CD14-positive monocyte (primary cell): ENCODE measurements around the gene TRABD. TPM values are rescaled to one million over a fixed set of nuclear protein-coding genes. Genes with fewer than 3 reads are reported as not detected.
"Not testable (repeated sequence)": the region's sequence is repeated elsewhere in the genome, so short reads cannot be mapped to it uniquely, and the experiment has no call there.

Experiments used
- DNase-seq, 3 donors: peaks; one replicate each; pipeline ENCODE4 v3.0.0-alpha.2; 2011 to 2022
- H2AFZ ChIP-seq: 2 replicates; pipeline ENCODE4 v1.6.0; 2012; ENCODE audit warnings: mild to moderate bottlenecking, low read depth, low read length, inconsistent platforms; ENCODE audit not compliant: insufficient read depth, poor library complexity, severe bottlenecking
- H3K27ac ChIP-seq, 2 donors: 1 replicate in 1 of 2; 2 replicates in 1 of 2; pipeline ENCODE4 v1.5.1; 2012 to 2013; ENCODE audit warnings: low read length in 2 of 2, control low read depth in 1 of 2, inconsistent platforms in 1 of 2, low read depth in 1 of 2, mild to moderate bottlenecking in 1 of 2
- H3K27me3 ChIP-seq, 2 donors: one replicate each; pipeline versions ENCODE4 v1.6.0 to v1.6.1; 2011 to 2013; ENCODE audit warnings: low read length in 2 of 2; ENCODE audit not compliant: control insufficient read depth in 2 of 2, insufficient read depth in 2 of 2
- H3K36me3 ChIP-seq, 2 donors: replicated peaks in 1 of 2; 1 replicate in 1 of 2; 2 replicates in 1 of 2; pipeline versions ENCODE4 v1.5.1 to v1.6.1; 2012 to 2013; ENCODE audit warnings: low read length in 2 of 2, control low read depth in 1 of 2, inconsistent platforms in 1 of 2, mild to moderate bottlenecking in 1 of 2; ENCODE audit not compliant: insufficient read depth in 2 of 2, control insufficient read depth in 1 of 2
- H3K4me1 ChIP-seq, 2 donors: 1 replicate in 1 of 2; 2 replicates in 1 of 2; pipeline versions ENCODE4 v1.5.1 to v1.6.1; 2012 to 2013; ENCODE audit warnings: low read length in 2 of 2, control low read depth in 1 of 2, inconsistent platforms in 1 of 2, mild to moderate bottlenecking in 1 of 2, moderate library complexity in 1 of 2; ENCODE audit not compliant: insufficient read depth in 2 of 2, control insufficient read depth in 1 of 2
- H3K4me2 ChIP-seq: replicated peaks from 2 replicates; pipeline ENCODE3; 2012; ENCODE audit warnings: low read length, moderate library complexity, mild to moderate bottlenecking; ENCODE audit not compliant: poor library complexity, severe bottlenecking; ENCODE audit errors: extremely low read depth
- H3K4me3 ChIP-seq, 3 experiments: fragments of 200-600 bp in 1 of 3; sonication (generic) in 1 of 3; replicated peaks in 1 of 3; 1 replicate in 2 of 3; 2 replicates in 1 of 3; pipeline ENCODE4 v1.5.1; 2011 to 2013; ENCODE audit warnings: low read length in 3 of 3, mild to moderate bottlenecking in 3 of 3, control low read depth in 2 of 3, low read depth in 2 of 3, inconsistent platforms in 1 of 3, moderate library complexity in 1 of 3
- H3K79me2 ChIP-seq: 2 replicates; pipeline ENCODE4 v1.6.0; 2012; ENCODE audit warnings: mild to moderate bottlenecking, control low read depth, inconsistent platforms, low read length, moderate library complexity; ENCODE audit not compliant: insufficient read depth
- H3K9ac ChIP-seq: 2 replicates; pipeline ENCODE4 v1.6.0; 2017; ENCODE audit warnings: low read length, mild to moderate bottlenecking; ENCODE audit not compliant: insufficient read depth, poor library complexity, severe bottlenecking
- H3K9me3 ChIP-seq, 2 donors: replicated peaks in 1 of 2; 1 replicate in 1 of 2; 2 replicates in 1 of 2; pipeline versions ENCODE4 v1.5.1 to v1.6.1; 2012 to 2013; ENCODE audit warnings: low read length in 2 of 2, control low read depth in 1 of 2; ENCODE audit not compliant: control insufficient read depth in 1 of 2, insufficient read depth in 1 of 2
- H4K20me1 ChIP-seq: 2 replicates; pipeline ENCODE4 v1.6.0; 2012; ENCODE audit warnings: mild to moderate bottlenecking, low read length, control low read depth, moderate library complexity; ENCODE audit not compliant: insufficient read depth
- H3K27ac Mint-ChIP-seq, 7 donors: one replicate each; pipeline ENCODE4 v1.8.0; 2020; ENCODE audit warnings: mild to moderate bottlenecking in 7 of 7, mixed read lengths in 7 of 7, moderate library complexity in 6 of 7, inconsistent platforms in 2 of 7
- H3K27me3 Mint-ChIP-seq, 3 donors: one replicate each; pipeline ENCODE4 v1.8.0; 2021 to 2022; ENCODE audit warnings: low read depth in 3 of 3, mild to moderate bottlenecking in 3 of 3, mixed read lengths in 3 of 3, moderate library complexity in 3 of 3, inconsistent platforms in 1 of 3
- H3K36me3 Mint-ChIP-seq, 2 donors: one replicate each; pipeline ENCODE4 v1.8.0; 2020; ENCODE audit warnings: mixed read lengths in 2 of 2, inconsistent platforms in 1 of 2, mild to moderate bottlenecking in 1 of 2
- H3K4me1 Mint-ChIP-seq: one replicate; pipeline ENCODE4 v1.8.0; 2020; ENCODE audit warnings: mild to moderate bottlenecking, mixed read lengths
- H3K4me3 Mint-ChIP-seq, 2 donors: one replicate each; pipeline ENCODE4 v1.8.0; 2020; ENCODE audit warnings: mild to moderate bottlenecking in 2 of 2, mixed read lengths in 2 of 2, moderate library complexity in 1 of 2
- H3K9me3 Mint-ChIP-seq, 7 donors: one replicate each; pipeline ENCODE4 v1.8.0; 2020 to 2022; ENCODE audit warnings: mixed read lengths in 7 of 7, mild to moderate bottlenecking in 6 of 7, moderate library complexity in 6 of 7, inconsistent platforms in 2 of 7
- WGBS: methylation state at CpG from one replicate; pipeline ENCODE4 v1.1.5; 2013; ENCODE audit warnings: missing lambda C conversion rate; ENCODE audit not compliant: insufficient coverage; 5-methylcytosine and 5-hydroxymethylcytosine counted together
- intact Hi-C, 2 donors: fragments of 100-400 bp; cut with micrococcal nuclease; formaldehyde crosslinking; loops; one replicate each; pipeline versions ENCODE4 v1.15.0 to v1.15.1; 2023
- polyA plus RNA-seq, 3 donors: library from polyadenylated mRNA; depleted of rRNA in 1 of 3; unstranded in 2 of 3; stranded (reverse) in 1 of 3; fragments of 300-500 nt in 2 of 3; fragments of >200 nt in 1 of 3; fragmentation: Illumina TruSeq in 2 of 3; gene quantifications; 1 replicate in 2 of 3; 2 replicates in 1 of 3; pipeline ENCODE4 v1.2.3, GENCODE V29; 2012 to 2021
- TF ChIP-seq, protein P1 (sequence below): fragments of 200-600 bp; IDR thresholded peaks from one replicate; pipeline ENCODE4 v1.8.0; 2022; ENCODE audit warnings: antibody characterized with exemption, mild to moderate bottlenecking

Gene TRABD
- polyA plus RNA-seq, 3 donors = 34.5 to 240 (median 39.3) TPM

DNA sequence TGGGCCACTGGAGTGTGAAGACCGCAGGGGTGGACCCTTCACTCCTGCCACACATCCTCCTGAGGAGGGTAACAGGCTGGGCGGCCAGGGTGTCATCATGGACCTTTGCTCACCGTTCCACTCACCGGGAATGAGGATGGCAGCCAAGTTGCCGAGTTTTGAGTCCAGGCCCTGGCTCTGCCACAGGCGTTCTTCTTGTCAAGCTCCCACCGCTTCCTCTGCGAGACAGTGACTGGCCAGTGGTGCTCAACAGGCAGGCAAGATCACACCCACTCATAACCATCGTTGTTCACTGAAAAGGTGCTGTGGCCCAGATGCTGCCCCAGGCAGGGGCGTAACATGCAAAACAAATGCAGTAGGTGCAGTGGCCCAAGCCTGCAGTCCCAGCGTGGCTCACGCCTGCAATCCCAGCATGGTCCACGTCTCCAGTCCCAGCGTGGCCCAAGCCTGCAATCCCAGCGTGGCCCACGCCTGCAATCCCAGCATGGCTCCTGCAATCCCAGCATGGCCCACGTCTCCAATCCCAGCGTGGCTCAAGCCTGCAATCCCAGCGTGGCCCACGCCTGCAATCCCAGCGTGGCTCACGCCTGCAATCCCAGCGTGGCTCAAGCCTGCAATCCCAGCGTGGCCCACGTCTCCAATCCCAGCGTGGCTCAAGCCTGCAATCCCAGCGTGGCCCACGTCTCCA lies 20.1 kb upstream of the TRABD start:
- Mint-ChIP-seq H3K4me1 (peaks cover 9% of the 10 kb centered on the region), H3K9me3 (peaks cover 0 to 15% (median 4%) of the 10 kb centered on the region in 7 donors), H3K36me3 (peaks cover 0 to 3% of the 10 kb centered on the region in 2 donors), H3K27ac (no peak overlapping the region), H3K27me3 (peaks cover 26 to 42% (median 28%) of the 10 kb centered on the region in 3 donors), H3K4me3 (no peak overlapping the region)
- Histone ChIP-seq H3K27me3 (peaks cover 8 to 20% of the 10 kb centered on the region in 2 donors), H2AFZ (no peak overlapping the region), H3K4me1 (peaks cover 0 to 3% of the 10 kb centered on the region in 2 donors), H3K9me3 (no peaks in the 10 kb centered on the region), H3K36me3 (no peaks in the 10 kb centered on the region), H3K79me2 (no peaks in the 10 kb centered on the region), H3K4me3 (no peak overlapping the region), H3K27ac (no peak overlapping the region), H3K9ac (no peak overlapping the region), H3K4me2 (no peak overlapping the region), H4K20me1 (no peaks in the 10 kb centered on the region)
- intact Hi-C loops = no loop called here
- TF ChIP-seq, protein P1, sequence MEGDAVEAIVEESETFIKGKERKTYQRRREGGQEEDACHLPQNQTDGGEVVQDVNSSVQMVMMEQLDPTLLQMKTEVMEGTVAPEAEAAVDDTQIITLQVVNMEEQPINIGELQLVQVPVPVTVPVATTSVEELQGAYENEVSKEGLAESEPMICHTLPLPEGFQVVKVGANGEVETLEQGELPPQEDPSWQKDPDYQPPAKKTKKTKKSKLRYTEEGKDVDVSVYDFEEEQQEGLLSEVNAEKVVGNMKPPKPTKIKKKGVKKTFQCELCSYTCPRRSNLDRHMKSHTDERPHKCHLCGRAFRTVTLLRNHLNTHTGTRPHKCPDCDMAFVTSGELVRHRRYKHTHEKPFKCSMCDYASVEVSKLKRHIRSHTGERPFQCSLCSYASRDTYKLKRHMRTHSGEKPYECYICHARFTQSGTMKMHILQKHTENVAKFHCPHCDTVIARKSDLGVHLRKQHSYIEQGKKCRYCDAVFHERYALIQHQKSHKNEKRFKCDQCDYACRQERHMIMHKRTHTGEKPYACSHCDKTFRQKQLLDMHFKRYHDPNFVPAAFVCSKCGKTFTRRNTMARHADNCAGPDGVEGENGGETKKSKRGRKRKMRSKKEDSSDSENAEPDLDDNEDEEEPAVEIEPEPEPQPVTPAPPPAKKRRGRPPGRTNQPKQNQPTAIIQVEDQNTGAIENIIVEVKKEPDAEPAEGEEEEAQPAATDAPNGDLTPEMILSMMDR = no peak
- no peak for DNase-seq
- WGBS = 95% methylated on average over 25 of the region's 28 CpGs

DNA sequence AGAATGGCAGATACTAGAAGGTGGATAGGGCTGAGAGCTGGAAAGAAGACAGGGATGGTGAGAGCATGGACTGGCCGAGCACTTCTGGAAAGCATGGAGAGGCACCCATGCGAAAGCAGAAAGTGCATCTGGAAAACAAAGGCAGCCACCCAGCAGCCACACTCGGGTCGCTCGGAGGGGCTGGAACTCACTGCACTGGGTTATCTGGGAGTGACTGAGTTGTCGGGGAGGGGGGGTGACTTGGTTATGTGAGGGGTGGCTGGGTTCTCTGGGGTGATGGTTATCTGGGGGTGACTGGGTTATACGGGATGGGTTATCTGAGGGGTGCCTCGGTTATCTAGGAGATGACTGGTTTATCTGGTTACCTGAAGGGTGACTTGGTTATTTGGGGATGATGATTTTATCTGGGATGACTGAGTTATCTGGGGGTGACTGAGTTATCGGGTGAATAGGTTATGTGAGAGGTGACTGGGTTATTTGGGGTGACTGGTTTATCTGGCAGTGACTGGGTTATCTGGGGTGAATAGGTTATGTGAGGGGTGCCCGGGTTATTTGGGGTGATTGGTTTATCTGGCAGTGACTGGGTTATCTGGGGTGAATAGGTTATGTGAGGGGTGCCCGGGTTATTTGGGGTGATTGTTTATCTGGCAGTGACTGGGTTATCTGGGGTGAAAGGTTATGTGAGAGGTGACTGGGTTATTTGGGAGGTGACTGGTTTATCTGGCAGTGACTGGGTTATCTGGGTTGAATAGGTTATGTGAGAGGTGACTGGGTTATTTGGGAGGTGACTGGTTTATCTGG lies 17.8 kb upstream of the TRABD start:
- no peak overlapping the region for H3K27ac ChIP-seq
- TF ChIP-seq, protein P1 = no peak
- no peaks in the 10 kb centered on the region for H3K36me3 ChIP-seq
- Mint-ChIP-seq H3K4me3 (peak overlapping the region; percentile 31 to 80), H3K4me1 (peaks cover 19% of the 10 kb centered on the region), H3K27ac (no peak overlapping the region), H3K9me3 (peaks cover 0 to 18% (median 4%) of the 10 kb centered on the region in 7 donors), H3K36me3 (peaks cover 4 to 6% of the 10 kb centered on the region in 2 donors), H3K27me3 (peaks cover 32 to 62% (median 37%) of the 10 kb centered on the region in 3 donors)
- H3K9me3 ChIP-seq = no peaks in the 10 kb centered on the region
- H3K4me1 ChIP-seq = peaks cover 4 to 22% of the 10 kb centered on the region in 2 donors
- peaks cover 8 to 33% of the 10 kb centered on the region in 2 donors for H3K27me3 ChIP-seq
- DNase-seq = no peak
- 83% methylated on average over 10 of the region's 11 CpGs for WGBS
- H2AFZ ChIP-seq = no peak overlapping the region
- H3K4me3 ChIP-seq = no peak overlapping the region
- H4K20me1 ChIP-seq = no peaks in the 10 kb centered on the region
- H3K9ac ChIP-seq = no peak overlapping the region
- H3K4me2 ChIP-seq = no peak overlapping the region
- no peaks in the 10 kb centered on the region for H3K79me2 ChIP-seq
- intact Hi-C loops = no loop called here

DNA sequence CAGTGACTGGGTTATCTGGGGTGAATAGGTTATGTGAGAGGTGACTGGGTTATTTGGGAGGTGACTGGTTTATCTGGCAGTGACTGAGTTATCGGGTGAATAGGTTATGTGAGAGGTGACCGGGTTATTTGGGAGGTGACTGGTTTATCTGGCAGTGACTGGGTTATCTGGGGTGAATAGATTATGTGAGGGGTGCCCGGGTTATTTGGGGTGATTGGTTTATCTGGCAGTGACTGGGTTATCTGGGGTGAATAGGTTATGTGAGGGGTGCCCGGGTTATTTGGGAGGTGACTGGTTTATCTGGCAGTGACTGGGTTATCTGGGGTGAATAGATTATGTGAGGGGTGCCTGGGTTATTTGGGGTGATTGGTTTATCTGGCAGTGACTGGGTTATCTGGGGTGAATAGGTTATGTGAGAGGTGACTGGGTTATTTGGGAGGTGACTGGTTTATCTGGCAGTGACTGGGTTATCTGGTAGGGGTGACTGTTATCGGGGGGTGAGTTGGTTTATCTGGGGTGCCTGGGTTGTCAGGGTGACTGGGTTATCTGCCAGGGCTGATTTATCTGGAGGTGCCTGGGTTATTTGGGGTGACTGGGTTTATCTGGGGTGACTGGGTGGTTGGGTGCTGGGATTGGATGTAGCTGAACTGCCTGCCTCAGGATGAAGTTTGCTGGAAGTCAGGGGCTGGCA lies 17.1 kb upstream of the TRABD start:
- H2AFZ ChIP-seq, DNase-seq, H3K79me2 ChIP-seq, H3K9ac ChIP-seq, intact Hi-C loops, H3K9me3 ChIP-seq, H3K4me2 ChIP-seq, H3K4me3 ChIP-seq, H4K20me1 ChIP-seq, H3K27ac ChIP-seq, H3K36me3 Mint-ChIP-seq, H3K36me3 ChIP-seq: not testable (repeated sequence)
- 87% methylated on average over 3 of the region's 5 CpGs for WGBS
- Histone ChIP-seq H3K4me1 (peaks cover 11 to 30% of the 10 kb centered on the region in 2 donors), H3K27me3 (peaks cover 8 to 33% of the 10 kb centered on the region in 2 donors)
- H3K9me3 Mint-ChIP-seq = peaks cover 0 to 18% (median 4%) of the 10 kb centered on the region in 7 donors
- H3K4me3 Mint-ChIP-seq = peak overlapping the region; percentile 63 to 80
- peak overlapping the region in 1 of 7 donors; percentile 75 for H3K27ac Mint-ChIP-seq
- H3K27me3 Mint-ChIP-seq = peaks cover 32 to 64% (median 37%) of the 10 kb centered on the region in 3 donors
- peaks cover 27% of the 10 kb centered on the region for H3K4me1 Mint-ChIP-seq
